Measurements from ENCODE around the gene URB1.

- TF ChIP-seq CTCF (IDR thresholded peaks at IDR 0.05) (no peak), ZFX (IDR thresholded peaks at IDR 0.05; ENCODE audit: borderline replicate concordance) (no peak)
Measured at GRCh38 chr21:32406405-32406804, 13.6 kb upstream of the URB1 start.

Data from 22Rv1 (cell line).